Stromal cell of bone marrow (primary cell): ENCODE measurements around the gene GARNL3.
A peak's percentile ranks its signal among the peaks of the same experiment; 100 is the strongest.

Experiments
- DNase-seq: peaks from one replicate; pipeline ENCODE4 v3.0.0-alpha.2; 2012; ENCODE audit warnings: low read depth

GARNL3 gene

GRCh38 chr9:127386981-127387380, 122.4 kb downstream of the GARNL3 start:
- DNase-seq, result no peak

DNA sequence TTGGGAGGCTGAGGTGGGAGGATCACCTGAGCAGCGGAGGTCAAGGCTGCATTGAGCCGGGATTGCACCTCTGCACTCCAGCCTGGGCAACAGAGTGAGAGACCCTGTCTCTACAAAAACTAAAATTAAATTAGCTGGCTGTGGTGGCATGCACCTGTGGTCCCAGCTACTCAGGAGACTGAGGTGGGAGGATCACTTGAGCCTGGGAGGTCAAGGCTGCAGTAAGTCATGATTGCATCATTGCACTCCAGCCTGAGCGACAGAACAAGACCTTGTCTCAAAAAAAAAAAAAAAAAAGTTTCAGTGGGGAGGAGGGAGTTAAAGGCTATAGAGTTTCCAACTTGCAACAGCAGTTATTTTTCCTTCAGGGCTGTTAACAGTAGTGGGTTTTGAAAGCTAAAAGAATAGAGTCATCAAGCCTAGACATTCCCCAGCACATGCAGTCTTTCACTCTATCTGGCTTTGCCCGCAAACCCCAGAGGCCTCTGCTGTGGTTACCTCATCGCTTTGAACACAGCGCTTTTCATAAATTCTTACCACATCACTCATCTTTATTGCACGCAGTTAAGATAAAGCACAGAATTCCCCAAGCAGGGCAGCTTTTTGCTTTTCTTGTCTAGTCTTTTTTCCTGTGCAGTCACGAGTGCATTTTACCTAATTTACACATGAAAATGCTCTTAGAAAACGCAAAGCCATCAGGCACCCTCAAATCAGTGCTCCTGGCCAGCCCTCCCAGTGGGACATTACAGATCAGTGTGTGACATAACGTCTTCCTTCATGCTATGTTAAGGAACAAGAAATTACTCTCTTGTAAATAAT, 123.7 kb downstream of the GARNL3 start:
- DNase-seq, result peak; percentile 96

DNA sequence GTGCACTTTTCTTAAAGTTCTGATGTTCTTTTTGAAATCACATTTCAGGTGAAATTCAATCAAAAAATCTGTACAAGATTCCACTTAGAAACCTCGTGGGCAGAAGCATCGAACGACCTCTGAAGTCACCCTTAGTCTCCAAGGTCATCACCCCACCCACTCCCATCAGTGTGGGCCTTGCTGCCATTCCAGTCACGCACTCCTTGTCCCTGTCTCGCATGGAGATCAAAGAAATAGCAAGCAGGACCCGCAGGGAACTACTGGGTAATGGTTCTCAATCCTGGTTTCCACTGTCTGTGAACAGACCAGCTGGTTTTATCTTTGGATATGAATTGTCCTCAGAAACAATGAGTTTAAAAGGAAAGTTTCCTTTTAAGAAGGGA, 124.3 kb downstream of the GARNL3 start:
- no peak for DNase-seq

- DNase-seq, result no peak
These were observed 125.0 kb downstream of the GARNL3 start for GRCh38 chr9:127389381-127390247.

GRCh38 chr9:127390248-127390545, 125.6 kb downstream of the GARNL3 start:
- no peak for DNase-seq

DNA sequence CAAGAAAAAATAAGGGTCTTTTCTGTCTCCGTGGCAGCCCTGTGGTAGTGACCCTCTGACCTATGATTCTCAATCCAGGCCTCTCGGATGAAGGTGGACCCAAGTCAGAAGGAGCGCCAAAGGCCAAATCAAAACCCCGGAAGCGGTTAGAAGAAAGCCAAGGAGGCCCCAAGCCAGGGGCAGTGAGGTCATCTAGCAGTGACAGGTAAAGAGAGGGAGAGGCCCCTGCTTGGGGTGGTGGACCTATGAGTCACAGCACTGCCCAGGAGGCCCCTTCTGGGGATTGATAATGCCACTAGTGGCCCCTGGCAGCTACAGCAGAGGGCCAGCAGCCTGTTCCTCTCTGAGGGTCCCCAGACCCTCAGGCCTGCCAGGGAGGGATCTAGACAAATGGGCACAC, 126.0 kb downstream of the GARNL3 start:
- DNase-seq, result no peak

- no peak for DNase-seq
These were observed 127.6 kb downstream of the GARNL3 start for GRCh38 chr9:127392166-127392565.

- DNase-seq, result no peak
These were observed 128.4 kb downstream of the GARNL3 start for GRCh38 chr9:127392976-127393375.

DNA sequence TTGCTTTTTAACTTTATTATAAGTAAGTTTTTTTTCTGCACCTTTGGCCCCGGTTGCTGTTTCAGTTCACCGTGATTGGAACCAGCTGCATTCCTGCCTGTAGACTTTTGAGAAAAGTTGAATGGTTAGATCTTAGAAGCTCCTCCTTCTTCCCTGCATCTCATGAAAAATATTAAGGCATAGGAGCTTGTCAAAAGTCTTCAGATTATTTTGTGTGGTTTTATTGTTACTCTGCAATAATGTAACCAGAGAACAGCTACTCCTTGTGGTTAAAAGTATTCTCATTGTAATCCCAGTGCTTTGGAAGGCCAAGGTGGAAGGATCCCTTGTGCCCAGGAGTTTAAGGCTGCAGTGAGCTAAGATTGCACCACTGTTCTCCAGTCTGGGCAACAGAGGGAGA, 129.1 kb downstream of the GARNL3 start:
- DNase-seq, result no peak

DNA sequence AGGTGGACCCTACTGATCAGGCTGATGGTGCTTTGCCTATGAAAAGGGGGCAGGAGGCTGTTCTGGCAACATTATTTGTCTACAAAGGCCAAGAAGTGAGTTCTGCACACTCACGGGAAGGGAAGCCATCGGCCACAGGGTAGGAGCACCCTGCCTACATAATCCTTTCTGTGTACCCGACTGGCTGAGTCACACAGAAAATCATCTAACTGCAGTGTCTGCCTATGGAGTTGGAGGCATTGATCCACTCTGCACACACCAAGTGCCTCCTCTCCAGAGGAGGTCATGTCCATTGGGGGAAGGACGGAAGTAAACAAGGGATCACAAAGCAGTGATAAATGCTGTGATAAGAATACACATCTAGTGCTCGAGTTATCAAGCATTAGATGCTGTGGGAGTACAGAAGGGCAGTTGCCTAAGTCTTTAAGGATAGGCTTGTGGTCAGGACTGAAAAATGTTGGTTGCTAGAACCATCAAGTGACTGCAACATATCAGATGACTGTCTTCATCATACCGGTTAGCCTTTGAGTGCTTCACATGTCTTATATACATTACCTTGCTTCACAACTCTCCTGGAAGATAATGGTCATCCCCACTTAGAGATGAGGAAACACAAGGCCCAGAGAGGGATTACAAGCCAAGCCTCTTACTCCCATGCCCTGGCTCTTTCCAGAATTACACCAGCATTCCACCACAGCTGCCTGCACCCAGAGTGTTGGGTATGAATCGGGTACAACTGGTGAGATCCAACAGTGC, 131.1 kb downstream of the GARNL3 start:
- no peak for DNase-seq

DNA sequence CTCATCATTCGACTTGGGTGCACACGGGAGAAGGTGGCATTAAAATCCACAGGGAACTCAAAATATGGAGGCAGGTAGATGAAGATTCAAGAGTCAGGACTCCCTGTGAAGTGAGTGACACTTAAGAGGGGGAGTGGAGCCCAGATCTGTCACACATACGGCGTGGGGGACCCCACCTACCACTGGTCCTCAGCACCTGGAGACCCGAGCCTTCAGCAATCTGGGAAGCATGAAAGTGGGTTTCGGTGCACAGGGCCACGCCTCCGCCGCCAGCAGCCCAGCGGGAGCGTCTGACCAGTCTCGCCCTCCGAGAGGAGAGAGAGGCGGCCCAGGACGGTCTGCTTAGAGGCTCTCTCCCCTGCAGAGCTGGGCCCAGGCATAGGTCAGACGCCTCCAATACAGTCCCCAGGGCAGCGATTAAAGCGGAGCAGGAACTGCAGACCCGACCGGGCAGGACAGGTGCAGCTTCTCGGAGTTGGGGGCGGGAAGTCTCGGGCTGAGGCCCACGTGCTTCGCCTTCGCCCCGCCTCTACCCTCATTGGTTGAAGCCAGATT, 131.8 kb downstream of the GARNL3 start:
- no peak for DNase-seq

DNA sequence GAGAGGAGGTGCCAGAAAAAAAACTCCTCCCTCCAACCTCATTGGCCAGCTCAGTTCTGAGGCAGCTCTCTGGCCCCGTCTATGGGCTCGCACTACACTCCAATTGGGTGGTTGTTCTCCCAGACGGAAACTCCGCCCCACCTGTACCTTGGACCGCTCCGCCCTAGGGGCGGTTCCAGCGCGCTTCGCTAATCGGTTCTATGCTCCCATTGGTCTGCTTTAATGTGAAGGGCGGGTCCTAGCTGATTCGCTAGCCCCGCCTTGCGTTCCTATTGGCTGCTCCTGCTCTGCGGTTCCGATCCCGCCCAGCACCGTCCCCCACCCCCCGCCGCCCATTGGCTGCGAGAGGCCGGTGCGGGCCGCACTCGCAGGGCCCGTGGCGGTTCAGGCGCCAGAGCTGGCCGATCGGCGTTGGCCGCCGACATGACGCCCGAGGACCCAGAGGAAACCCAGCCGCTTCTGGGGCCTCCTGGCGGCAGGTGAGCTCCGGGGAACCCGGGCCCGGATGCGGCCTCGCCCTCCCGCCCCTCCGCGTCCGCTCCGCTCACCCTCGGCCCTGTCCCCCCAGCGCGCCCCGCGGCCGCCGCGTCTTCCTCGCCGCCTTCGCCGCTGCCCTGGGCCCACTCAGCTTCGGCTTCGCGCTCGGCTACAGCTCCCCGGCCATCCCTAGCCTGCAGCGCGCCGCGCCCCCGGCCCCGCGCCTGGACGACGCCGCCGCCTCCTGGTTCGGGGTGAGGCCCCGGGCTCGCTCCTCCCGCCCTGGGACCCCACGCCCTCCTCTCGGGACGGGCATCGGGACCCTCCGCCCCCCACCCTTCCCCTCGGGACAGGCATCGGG, 132.5 kb downstream of the GARNL3 start, which contains the start of gene SLC2A8:
Gene SLC2A8 (plus strand): TSS at position 362 of the 838 bp plus-strand sequence. CDS start 62 bp downstream, at position 424.
- peak; percentile 90 for DNase-seq

DNA sequence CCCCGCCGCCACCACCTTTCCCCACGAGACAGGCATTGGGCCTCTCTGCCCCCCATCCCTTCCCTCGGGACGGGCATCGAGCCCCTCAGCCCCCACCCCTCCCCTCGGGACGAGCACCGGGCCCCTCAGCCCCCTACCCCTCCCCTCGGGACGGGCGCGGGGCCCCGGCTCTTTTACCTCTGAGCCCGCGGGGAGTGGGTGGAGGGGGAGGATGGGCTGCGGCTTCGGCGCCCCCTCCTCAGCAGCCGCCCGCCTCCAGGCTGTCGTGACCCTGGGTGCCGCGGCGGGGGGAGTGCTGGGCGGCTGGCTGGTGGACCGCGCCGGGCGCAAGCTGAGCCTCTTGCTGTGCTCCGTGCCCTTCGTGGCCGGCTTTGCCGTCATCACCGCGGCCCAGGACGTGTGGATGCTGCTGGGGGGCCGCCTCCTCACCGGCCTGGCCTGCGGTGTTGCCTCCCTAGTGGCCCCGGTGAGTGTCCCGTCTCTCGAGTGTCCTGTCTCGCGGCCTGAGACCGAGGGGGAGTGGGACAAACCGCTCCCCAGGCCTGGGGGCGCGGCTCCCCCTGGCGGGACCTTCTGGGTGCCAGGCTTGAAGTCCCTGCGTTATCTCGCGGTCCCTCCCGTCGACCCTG, 133.2 kb downstream of the GARNL3 start:
- no peak for DNase-seq

GRCh38 chr9:127398275-127398647, 133.7 kb downstream of the GARNL3 start:
- no peak for DNase-seq

DNA sequence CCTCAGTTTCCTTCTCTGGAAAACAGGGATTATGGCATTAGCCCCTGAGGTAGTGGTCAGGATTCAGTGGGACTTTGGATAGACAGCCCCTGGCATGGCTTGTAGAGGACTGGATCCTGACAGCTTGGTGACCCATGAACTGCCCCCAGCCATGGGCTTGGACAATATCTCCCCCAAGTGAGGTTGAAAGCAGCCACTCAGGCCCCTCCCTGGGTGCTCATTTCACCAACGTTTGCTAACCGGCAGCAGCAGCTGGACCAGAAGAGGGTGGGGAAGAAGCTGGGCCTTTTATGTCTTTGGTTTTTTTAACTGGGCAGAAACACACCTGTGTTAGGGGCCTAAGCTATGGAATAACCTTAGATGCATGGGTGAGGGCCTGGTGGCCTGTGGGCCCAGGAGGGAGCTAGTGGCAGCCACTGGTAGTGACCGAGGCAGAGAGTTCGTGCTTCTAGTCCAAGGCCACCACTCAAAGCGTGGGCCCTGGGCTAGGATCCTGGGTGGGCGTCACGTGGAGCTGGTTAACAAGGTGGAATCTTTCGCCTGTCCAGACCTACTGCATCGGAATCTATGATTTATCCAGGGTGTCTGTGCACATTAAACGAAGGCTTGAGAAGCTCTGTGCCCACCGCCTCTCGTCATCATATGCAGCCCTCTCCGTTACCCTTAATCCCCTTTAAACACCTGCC, 134.3 kb downstream of the GARNL3 start:
- no peak for DNase-seq

GRCh38 chr9:127399736-127400269, 135.2 kb downstream of the GARNL3 start:
- DNase-seq, result no peak

DNA sequence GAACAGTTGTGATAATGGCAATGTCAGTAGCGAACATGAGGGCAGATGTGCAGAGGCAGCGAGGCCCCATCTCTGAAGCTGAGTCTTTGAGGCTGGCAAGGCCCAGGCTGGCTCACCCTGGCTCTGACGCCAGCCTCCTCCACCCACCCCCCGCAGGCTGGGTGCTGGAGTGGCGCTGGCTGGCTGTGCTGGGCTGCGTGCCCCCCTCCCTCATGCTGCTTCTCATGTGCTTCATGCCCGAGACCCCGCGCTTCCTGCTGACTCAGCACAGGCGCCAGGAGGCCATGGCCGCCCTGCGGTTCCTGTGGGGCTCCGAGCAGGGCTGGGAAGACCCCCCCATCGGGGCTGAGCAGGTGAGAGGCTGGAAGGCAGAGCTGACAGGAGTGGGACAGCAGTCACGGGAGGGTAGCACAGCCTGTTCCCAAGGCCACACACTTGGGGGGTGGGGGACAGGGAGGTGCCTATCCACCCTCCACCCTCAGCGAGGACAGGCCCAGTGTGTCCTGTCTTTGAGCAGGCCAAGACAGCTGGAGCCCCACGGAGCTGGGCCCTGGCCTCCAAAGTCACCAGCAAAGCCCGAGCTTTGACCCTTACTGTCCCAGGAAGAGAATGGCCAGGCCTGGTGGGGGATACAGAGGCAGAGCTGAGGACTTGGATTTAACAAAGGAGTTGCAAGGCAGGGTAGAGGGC, 138.0 kb downstream of the GARNL3 start:
- no peak for DNase-seq

DNA sequence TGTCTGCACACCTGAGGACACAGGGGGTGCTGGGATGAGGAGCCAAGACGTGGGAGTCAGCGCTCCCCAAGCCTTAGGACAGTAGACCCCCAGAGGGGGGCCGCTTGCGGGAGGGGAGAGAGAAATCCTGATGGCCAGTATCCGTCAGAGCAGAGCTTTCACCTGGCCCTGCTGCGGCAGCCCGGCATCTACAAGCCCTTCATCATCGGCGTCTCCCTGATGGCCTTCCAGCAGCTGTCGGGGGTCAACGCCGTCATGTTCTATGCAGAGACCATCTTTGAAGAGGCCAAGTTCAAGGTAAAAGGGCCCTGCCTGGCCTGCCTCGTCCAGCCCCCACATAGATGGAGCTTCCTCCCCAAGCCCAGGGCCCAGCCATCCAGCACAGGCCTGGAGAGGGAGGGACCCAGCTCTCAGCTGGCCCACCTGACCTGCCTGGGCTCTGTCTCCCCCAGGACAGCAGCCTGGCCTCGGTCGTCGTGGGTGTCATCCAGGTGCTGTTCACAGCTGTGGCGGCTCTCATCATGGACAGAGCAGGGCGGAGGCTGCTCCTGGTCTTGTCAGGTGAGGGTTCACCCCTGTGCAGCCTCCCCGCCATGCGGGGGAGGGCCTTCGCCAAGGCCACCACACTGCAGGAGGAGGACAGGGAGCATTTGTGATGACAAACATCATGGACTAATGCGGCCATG, 139.1 kb downstream of the GARNL3 start:
- no peak for DNase-seq

DNA sequence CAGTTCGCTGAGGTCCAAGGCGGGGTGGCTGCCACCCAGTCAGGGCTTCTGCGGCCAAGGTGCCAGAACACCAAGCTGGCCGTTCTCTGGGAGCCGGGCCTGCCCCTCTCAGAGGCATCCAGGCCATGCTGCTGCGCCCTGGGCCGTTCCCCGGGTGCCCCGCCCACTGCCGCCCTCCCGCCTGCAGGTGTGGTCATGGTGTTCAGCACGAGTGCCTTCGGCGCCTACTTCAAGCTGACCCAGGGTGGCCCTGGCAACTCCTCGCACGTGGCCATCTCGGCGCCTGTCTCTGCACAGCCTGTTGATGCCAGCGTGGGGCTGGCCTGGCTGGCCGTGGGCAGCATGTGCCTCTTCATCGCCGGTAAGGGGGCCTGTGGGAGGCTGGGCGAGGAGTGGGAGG, 140.1 kb downstream of the GARNL3 start:
- DNase-seq, result no peak
